IPS DF 4.7 (cell line): ENCODE data around the gene SIRPD.
A peak's percentile ranks its signal among the peaks of the same experiment; 100 is the strongest.
"Not testable (repeated sequence)": the region's sequence is repeated elsewhere in the genome, so short reads cannot be mapped to it uniquely, and the experiment has no call there.

Source experiments
- DNase-seq: peaks from one replicate; pipeline ENCODE4 v3.0.0-alpha.2; 2013; ENCODE audit warnings: low spot score; ENCODE audit errors: extremely low read depth

SIRPD gene

DNA sequence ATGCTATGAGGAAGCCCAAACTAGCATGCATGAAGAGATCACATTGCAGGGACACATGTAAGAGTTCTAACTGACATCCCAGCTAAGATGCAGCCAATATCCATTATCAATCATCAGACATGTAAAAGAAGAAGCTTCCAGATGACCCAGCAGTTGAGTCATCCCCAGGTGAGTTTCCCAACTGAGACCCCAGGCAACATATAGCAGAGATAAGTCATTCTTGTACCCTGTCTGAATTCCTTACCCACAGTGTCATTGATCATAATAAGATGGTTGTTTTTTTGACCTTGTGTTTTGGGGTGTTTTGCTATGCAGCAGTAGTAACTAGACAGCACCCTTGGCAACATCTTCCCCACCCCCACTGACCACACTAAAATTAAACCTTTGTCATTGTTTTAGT lies 18.9 kb downstream of the SIRPD start:
- no peak for DNase-seq

DNA sequence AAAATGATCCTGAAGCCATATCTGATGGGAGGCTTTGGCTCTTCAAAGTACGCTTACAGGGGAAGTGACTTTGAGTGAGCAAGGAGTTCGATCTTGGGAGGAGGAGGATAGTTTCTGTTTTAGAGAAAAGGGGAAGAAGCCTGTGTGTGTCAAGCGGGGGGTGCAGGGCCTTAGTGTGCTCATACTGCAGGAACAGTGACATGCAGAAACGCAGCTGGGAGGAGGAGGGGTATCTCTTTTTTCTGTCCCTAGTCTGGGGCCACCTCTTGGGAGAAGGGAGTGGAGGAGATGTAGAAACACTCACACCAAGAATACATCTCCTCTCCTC lies 19.8 kb downstream of the SIRPD start:
- DNase-seq = no peak

DNA sequence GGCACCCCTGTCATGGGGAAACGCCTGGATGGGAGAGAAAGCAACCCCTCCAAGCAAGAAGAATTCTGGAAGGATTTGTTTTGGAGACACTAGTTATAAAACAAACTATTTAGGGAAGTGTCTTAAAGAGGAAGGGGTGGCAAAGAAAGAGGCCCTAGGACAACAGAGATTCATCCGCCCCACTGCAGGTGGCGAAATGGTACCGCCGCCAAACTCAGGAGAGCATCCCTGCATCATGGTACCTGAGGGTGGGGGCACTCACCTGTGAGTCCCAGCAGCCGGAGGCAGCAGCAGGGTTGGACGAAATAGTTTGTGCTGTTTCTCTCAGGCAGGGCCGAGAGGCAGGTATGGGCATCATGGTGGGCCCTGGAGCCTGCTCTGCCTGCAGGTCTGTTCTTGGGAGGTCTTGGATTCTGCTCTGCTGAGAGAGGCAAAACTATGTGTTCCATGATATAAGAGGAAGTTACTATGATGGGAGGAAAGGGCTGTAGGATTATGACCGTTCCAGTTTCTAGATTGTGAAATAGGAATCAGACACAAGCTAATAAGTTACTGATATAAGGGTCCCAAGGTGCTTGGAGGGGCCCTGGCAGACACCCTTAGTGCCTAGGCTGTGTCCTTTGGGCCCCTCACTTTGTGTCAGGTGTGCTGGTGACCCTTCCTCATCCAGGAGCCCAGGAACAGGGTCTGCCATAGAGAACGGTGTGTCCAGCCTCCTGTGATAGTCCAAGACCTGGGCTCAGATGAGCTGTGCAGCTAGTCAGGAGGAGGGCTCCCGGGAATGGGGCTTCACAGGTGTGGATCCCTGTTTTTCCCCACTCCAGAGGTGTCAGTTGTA lies 20.4 kb downstream of the SIRPD start:
- DNase-seq = no peak

DNA sequence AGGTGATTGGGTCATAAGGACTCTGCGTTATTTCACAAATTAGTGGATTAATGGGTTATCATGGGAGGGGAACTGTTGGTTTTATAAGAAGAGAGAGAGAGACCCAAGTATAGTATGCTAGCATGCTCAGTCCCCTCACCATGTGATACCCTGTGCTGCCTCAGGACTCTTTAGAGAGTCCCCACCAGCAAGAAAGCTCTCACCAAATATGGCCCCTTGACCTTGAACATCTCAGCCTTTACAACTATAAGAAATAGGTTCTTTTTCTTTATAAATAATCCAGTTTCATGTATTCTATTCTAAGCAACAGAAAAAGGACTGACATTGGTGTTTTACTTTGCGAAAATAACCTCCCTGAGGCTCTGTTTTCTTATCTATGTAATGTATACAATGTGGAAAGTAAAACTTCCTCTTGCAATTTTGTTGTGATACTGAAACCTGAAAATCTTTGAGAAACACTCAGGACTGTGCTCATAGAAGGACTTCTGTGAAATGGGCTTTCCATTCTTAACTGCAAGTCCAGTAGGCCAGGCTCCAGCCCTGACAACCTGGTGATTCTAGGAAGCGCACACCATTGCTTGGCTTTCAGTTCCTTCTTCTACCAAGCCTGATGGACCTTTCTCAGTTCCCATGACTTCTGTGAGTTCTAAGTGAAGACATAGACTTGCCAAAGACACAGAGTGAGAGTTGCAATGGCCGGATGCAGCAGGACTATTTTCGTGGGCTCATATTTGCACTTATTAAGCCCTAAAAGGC lies 21.9 kb downstream of the SIRPD start:
- DNase-seq = no peak

DNA sequence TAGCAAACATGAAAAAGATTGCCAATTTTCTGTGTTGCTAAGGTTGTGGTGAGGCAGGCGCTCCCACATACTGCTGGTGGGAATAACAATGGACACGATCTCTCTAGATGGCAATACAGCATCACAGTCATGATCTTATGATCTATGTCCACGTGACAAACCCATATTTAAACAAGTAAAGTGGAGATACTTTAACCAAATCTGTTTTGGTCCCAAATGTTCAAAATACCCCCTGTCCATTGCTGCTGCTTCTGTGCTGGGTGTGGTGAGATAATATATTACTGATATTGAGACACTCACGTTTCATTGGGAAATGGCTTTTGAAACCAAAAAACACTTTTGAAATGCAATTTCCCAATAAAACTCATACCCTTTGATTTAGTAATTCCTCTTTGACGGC lies 23.0 kb downstream of the SIRPD start:
- no peak for DNase-seq

DNA sequence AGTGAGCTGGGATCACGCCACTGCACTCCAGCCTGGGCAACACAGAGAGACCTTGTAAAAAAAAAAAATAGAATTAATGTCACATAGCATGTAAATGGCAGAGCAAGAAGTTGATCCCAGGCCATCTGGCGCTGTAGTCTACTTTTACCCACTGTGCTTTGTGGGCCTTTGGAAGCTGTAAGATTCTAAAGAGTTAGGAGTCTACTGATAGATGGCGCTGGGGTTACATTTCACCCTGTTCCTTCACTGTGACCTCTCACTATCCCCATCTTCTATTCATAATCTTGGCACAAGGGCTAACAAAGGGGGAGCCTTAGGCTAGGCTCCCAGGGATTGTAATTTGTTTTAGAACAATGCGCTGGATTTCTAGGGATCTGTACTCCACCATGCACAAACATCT lies 24.4 kb downstream of the SIRPD start:
- DNase-seq = peak; percentile 16

DNA sequence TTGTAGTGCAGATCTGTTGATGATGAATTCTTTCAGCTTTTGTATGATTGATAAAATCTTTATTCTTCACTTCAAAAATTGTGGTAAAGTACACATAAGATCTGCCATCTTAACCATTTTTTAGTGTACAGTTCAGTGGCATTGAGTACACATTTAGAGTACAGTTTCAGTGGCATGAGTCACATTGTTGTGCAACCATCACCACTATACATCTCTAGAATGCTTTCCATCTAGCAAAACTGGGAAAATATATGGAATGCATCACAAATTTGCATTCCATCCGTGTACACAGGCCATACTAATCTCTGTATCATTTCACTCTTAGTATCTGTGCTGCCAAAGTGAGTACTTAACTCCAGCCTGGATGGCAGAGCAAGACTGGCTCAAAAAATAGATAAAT lies 28.7 kb downstream of the SIRPD start:
- no peak for DNase-seq

DNA sequence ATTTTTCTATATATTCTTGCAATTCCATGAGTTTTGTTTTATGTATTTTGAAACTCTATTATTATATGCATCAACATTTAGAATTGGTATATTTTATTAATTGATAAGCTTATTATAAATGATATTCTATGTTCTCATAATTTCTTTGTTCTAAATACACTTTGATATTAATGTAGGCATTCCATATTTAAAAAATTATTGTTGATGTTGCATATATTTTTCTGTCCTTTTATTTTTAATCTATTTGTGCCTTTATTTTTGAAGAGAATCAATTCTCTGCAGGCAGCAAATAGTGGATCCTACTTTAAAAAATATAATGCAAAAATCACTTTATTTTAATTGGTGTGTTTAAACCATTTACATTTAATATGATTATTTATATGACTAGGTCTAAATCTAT lies 29.6 kb downstream of the SIRPD start:
- no peak for DNase-seq

DNA sequence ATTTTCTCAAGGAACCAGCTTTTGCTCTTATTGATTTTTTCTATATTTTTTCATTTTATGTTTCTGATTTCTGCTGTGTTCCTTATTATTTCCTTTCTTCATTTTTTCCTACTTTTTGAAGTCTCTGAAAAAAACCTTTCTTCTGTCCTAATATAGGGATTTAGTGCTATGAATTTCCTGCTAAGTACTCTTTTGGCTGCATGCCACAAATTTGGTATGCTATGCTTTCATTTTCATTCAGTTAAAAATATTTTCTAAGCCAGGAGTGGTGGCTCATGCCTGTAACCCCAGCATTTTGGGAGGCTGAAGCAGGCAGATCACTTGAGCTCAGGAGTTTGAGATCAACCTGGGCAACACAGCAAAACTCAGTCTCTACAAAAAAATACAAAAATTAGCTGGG lies 30.6 kb downstream of the SIRPD start:
- DNase-seq = no peak

DNA sequence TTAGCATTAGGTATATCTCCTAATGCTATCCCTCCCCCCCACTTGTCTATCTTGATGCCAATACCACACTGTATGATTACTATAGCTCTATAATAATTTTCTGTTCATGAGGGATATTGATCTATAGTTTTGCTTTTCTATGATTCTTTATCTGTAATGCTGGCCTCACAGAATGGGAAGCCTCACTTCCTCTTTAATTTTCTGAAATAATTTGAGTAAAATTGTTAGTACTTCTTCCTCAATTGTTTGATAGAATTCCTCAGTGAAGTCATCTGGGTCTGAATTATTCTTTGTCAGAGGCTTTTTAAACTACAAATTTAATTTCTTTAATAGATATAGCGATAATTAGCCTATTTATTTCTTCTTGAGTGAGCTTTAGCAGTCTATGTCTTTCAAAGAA lies 31.2 kb downstream of the SIRPD start:
- DNase-seq = no peak

DNA sequence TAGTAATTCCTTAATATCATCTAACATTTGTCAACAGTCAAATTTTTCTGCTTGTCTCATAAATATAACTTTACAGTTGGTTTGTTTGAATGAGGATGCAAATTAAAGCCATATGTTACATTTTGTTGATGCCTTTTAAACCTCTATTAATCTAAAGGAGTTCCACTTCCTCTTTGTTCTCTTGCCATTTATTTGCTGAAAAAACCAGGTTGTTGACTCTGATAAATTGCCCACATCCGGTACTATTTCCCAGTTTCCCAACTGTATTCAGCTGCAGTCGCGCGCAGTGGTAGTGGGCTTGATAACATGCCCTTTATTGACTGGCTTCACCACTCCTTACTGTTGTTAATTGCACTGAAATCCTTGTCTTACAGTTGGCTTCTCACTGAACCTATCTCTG lies 33.5 kb downstream of the SIRPD start:
- no peak for DNase-seq

DNA sequence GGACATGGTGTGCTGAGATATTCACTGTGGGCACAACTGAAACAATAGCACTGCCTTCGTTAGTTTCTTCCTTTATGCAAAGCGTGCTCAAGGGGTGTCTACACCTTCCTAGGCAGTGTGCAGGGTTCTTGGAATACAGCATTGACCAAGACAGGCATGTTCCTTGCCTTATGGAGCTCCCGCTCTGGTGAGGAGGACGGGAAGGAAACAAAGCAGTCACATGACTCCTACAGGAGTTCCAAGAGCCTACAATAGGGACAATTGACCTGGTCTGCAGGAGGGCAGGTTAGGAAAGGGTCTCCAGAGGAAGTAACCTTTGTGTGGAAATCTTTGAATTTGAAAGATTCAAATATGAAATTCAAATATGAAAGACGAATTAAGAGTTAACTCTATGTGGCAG lies 40.5 kb downstream of the SIRPD start:
- no peak for DNase-seq

DNA sequence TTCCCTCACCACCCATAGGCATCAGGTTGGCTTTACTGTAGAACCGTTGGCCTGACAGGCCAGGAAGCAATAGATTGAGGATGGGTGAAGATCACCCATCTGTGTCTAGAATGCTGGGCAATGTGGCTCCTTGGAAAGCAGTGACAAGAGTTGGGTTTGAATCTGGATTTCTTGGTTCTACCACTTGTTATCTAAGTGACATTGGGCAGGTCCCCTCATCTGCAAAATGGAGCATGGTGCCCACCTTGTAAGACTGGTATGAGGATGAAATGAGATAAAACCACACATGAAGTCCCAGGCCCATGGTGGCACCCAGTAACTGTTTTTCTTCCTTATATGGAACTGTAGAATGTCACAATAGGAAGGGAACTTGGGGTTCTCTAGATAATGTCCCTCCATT lies 43.7 kb downstream of the SIRPD start:
- DNase-seq = no peak

DNA sequence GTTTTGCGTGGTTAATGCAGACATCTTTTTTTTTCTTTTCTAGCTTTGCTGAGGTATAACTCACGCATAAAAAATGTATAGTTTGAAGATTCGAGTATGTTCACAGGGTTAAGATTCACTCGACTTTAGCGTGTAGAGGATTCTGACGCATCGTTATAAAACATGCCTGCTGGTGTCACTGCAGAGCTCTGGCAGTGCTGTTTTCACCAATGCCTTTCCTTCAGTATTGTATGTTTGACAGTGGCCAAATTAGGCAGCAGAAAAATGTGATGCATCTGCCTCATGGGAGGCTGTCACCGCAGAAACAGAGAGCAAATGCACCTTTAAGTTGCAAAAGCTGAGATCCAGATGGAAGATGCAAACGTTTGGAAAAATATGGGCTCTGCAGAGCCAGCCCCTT lies 48.3 kb downstream of the SIRPD start:
- DNase-seq = no peak

DNA sequence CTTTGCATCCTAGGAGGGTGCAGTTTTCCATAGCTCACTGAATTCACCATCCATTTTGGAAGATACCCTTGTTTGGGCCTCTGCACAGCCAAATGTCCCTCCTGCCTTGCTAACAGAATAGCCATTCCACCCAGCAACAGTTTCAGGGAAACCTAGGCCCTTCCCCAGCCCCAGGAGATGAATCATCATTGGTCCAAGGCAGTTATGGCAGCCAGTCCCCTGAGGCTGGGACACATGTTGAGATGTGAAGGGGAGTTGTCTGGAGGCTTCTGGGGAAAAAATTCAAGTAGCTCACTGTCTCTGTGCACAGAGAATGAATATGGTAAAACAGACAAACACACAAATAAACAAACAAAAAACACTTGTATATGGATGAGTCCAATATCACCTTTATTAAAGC lies 48.9 kb downstream of the SIRPD start:
- DNase-seq = no peak

DNA sequence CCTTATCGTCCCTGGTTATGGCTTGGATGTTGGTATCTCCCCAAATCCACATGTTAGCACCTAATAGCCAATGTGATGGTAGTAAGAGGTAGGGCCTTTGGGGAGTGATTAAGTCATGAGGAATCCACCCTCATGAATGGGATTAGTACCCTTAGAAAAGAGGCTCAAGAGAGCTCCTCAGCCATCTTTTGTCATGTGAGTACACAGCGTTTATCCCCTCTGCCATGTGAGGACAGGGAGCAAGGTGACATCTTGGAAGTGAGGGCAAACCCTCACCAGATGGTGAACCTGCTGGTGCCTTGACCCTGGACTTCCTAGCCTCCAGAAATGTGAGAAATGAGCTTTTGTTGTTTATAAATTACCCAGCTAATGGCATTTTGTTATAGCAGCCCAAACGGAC lies 50.2 kb downstream of the SIRPD start:
- DNase-seq = no peak

DNA sequence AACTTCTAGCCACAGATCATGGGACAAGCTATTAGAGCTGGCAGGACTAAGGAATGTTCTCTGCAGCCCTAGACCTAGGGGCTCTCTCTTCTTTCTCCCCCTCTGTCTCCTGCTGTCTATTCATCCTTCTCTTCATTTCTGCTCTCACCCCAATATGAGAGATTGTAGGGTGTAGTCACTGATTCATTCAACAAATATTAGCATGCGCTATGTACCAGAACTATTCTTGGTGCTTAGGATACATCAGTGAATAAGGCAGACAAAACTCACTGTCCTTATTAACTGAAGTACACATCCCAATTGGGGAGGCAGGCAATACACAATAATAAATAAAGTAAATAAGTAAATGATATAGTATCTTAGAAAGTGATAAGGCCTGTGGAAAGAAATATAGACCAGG lies 51.6 kb downstream of the SIRPD start:
- DNase-seq = no peak

DNA sequence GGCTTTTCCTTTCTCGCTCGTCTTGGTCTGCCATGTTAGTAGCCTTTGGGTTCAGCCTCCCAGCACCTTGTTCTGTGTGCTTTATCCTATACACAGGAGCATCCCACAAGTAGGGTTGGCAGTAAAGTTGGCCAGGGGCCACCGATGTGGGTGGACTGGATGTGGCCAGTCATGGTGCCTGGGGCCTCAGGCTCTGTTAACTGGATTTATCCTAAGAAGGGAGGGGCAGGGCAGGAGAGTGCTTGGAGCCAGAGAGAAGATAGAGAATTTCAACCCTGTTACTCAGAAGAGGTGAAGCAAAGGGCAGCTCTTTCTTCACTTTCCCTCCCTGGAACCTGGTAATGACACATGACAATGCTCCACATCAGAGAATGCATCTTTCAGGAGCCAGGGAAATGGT lies 52.1 kb downstream of the SIRPD start:
- no peak for DNase-seq

DNA sequence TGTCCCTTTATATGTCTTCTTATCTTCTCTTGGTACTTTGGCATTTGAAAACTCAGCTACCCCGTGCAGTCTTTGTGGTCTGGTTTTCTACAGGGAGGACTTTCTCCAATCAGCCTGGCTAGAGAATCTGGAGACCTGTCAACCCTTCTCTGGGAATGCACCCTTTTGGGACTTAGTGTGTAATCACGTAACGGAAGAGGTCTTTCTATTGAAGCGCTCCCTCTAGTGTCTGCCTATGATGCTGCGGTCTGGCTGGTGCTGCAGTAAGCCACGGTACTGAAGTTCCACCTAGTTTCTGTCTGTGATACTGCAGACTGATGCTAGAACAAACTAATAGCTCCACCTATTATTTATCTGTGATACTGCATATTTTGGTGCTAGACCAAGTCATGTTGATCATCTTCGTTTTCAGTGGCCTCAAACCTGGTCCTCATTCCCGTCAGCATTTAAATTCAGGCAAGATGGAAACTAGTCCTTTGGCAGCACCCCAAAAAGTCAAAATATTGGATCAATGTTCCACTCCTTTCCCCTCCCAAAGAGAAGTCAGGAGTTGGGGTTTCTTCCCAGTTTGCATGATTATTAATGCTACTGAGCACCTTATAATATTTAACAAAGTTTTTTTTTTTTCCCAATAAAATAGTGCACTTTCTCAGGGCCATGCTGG lies 53.8 kb downstream of the SIRPD start:
- peak; percentile 79 for DNase-seq

DNA sequence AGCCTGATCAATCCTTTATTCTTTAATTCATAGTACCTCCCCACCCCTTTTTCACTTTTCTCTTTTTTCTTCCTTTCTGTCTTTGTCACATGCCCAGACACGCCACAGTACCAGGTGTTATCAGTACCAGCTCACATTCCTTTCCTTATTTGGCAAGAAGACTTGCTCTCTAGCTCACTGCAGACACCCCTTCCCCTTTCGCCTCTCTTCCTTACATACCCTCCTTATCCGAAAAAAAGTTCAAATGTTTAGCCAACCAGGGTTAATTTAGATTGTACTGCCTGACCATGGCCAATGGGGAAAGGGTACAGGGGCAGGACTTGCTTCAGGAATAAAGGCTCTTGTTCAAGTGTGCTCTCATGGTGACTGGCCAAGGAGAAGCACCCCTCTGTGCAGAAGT lies 57.0 kb downstream of the SIRPD start:
- no peak for DNase-seq

DNA sequence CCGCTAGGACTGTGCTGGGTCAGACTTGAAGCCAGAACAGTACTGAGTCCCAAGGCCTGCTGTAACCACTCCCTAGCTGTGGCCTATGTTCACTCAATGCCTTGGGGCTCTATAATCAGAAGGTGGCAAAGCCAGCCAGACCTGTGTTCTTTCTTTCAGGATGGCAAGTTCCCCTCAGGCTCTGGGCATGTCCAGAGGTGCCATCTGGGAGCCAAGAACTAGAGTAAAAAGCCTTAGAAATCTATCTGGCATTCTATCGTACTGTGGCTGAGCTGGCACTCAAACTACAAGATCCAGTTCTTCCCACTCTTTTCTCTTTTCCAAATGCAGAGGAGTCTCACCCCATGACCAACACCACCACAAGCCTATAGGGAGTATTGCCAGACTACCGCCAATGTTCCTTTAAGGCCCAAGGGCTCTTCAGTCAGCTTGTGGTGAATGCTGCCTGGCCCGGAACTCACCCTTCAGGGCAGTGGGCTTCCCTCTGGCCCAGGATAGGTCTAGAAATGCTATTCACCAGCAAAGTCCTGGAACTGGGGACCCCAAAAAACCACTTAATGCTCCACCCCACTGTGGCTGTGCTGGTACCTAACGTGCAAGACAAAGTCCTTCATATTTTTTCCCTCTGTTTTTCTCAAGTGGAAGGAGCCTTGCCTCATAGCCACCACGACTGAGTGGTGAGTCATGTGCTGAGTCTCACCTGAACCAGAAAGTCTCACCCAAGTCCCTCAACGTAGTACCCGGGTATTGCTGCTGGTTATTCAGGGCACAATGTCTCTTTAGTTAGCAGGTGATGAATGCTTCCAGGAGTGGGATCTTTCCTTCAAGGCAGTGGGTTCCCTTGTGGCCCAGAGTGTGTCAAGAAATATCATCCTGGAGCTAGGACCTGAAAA lies 57.7 kb downstream of the SIRPD start:
- DNase-seq = no peak

DNA sequence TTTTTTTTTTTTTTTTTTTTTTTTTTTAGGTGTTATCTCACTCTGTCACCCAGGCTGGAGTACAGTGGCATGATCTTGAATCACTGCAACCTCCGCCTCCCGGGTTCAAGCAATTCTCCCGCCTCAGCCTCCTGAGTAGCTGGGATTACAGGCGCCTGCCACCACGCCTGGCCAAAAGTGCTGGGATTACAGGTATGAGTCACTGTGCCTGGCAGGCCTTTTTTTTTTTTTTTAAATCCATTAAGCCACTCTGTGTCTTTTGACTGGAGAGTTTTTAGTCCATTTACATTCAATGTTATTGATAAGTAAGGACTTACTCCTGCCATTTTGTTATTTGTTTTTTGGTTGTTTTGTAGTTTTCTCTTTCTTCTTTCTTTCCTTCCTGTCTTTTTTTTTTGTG lies 60.1 kb downstream of the SIRPD start:
- not testable (repeated sequence) for DNase-seq
